ENCODE results near the gene PRR13.
A peak's percentile ranks its signal among the peaks of the same experiment; 100 is the strongest.

PRR13 gene

DNA sequence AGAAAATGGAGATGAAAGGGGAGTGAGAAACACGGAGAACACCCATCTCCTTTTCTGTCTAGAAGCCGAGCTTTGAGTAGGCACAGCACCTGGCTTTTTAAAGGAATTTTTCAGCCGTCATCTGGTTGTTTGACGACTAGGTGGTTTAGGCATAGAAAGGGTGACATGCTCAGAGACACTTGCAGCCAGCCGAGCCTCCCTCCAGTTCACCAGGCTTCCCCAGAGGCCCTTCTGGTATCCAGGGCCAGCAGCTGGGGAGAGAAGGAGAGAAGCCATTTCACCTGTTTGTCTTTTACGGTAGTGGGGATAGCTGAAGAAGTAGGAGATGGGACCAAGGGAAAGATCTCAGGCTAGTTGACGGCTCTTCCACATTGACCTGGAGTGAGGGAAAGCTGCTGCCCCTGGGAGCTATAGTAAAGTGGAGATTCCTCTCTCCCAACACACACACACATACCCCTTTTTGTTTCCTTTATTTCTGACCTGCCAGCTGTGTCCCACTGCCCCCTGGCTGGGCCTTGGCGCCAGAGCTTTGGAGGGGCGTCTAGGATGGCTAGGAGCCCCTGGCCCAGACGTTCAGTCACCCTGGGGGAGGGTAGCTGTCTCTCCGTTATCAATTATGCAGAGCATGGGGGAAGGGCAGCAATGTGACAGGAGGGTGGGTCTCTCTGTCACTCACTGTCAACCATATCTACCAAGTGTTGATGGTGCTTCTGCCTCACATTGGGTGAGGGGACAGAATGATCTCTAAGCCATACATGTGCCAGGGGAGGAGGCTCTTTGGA lies 52.3 kb downstream of the PRR13 start:
- ChIA-PET CTCF (interaction anchor here (0.8 to 6.8 kb wide), 6 partner anchors 11 to 142 kb away, joined by 3 to 33 read pairs (median 6); partner anchors contain the start of gene NPFF), POLR2A (interaction anchor here (1.0 to 1.3 kb wide), 2 partner anchors 11 to 12 kb away, joined by 3 to 4 read pairs; no protein-coding TSS in a partner anchor)
- no peak for DNase-seq (ENCODE audit: low read depth, low spot score)
- TF ChIP-seq, protein P1, sequence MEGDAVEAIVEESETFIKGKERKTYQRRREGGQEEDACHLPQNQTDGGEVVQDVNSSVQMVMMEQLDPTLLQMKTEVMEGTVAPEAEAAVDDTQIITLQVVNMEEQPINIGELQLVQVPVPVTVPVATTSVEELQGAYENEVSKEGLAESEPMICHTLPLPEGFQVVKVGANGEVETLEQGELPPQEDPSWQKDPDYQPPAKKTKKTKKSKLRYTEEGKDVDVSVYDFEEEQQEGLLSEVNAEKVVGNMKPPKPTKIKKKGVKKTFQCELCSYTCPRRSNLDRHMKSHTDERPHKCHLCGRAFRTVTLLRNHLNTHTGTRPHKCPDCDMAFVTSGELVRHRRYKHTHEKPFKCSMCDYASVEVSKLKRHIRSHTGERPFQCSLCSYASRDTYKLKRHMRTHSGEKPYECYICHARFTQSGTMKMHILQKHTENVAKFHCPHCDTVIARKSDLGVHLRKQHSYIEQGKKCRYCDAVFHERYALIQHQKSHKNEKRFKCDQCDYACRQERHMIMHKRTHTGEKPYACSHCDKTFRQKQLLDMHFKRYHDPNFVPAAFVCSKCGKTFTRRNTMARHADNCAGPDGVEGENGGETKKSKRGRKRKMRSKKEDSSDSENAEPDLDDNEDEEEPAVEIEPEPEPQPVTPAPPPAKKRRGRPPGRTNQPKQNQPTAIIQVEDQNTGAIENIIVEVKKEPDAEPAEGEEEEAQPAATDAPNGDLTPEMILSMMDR (IDR thresholded peaks at IDR 0.05; ENCODE audit: insufficient read depth, low read length, missing control alignments): no peak
- H3K4me3 ChIP-seq (ENCODE audit: low read depth, low read length): peak overlapping the region; percentile 61
